Lower leg skin (tissue), 4 donors: Measurements from ENCODE around the gene PHACTR4. TPM values are rescaled to one million over a fixed set of nuclear protein-coding genes. Genes with fewer than 3 reads are reported as not detected.

ENCODE experiments used
- DNase-seq, 2 donors: peaks; one replicate each; pipeline ENCODE4 v3.0.0-alpha.2; 2019; ENCODE audit warnings: low spot score in 2 of 2
- H3K4me3 ChIP-seq: fragments of 200-600 bp; sonication (generic); 2 replicates; pipeline ENCODE4 v1.5.1; 2017; ENCODE audit warnings: mild to moderate bottlenecking, low read depth; ENCODE audit not compliant: poor library complexity, severe bottlenecking
- CTCF ChIP-seq, 3 donors: fragments of 450-650 bp; IDR thresholded peaks; one replicate each; pipeline ENCODE4 v1.5.1; 2016; ENCODE audit warnings: antibody characterized with exemption in 3 of 3, mild to moderate bottlenecking in 3 of 3, moderate library complexity in 2 of 3
- POLR2A ChIP-seq, 2 donors: fragments of 450-650 bp; IDR thresholded peaks; one replicate each; pipeline ENCODE4 v1.6.1; 2016 to 2017; ENCODE audit warnings: antibody characterized with exemption in 2 of 2, mild to moderate bottlenecking in 1 of 2, moderate library complexity in 1 of 2
- WGBS, 2 donors: methylation state at CpG; one replicate each; pipeline ENCODE4 v1.1.5; 2018; 5-methylcytosine and 5-hydroxymethylcytosine counted together
- intact Hi-C: fragments of 100-400 bp; cut with DNase I; formaldehyde crosslinking; loops from one replicate; pipeline ENCODE4 v1.15.0; 2023; ENCODE audit warnings: low total_unique reads
- total RNA-seq, 4 donors: library from RNA; depleted of rRNA; stranded (reverse); fragments of >200 nt; gene quantifications; one replicate each; pipeline ENCODE4 v1.1.0, GENCODE V29; 2016

PHACTR4 gene
- total RNA-seq, 4 donors from 2014 or later, result 32.8 to 54.1 (median 51.2) TPM

GRCh38 chr1:28480308-28480707, 110.8 kb downstream of the PHACTR4 start:
- no peak for TF ChIP-seq CTCF (IDR thresholded peaks at IDR 0.05)
- no peak for TF ChIP-seq POLR2A (IDR thresholded peaks at IDR 0.05)
- DNase-seq, result peak in 1 of 2 donors; percentile 8
- no peak overlapping the region for H3K4me3 ChIP-seq
- intact Hi-C loops, result no loop called here
- WGBS, 2 donors, result 84 to 89% methylated on average over 5 of the region's 5 CpGs

GRCh38 chr1:28482138-28482537, 112.6 kb downstream of the PHACTR4 start:
- 80 to 89% methylated on average over 3 of the region's 3 CpGs for WGBS, 2 donors
- no peak overlapping the region for H3K4me3 ChIP-seq
- TF ChIP-seq POLR2A (IDR thresholded peaks at IDR 0.05) (no peak), CTCF (IDR thresholded peaks at IDR 0.05) (no peak)
- intact Hi-C loops, result no loop called here
- no peak for DNase-seq

GRCh38 chr1:28482702-28483101, 113.2 kb downstream of the PHACTR4 start:
- DNase-seq, result no peak
- intact Hi-C loops, result no loop called here
- no peak overlapping the region for H3K4me3 ChIP-seq
- TF ChIP-seq POLR2A (IDR thresholded peaks at IDR 0.05) (no peak), CTCF (IDR thresholded peaks at IDR 0.05) (no peak)
- WGBS, 2 donors, result 86 to 94% methylated on average over 2 of the region's 2 CpGs

- TF ChIP-seq CTCF (IDR thresholded peaks at IDR 0.05), result no peak
- TF ChIP-seq POLR2A (IDR thresholded peaks at IDR 0.05), result no peak
- no peak overlapping the region for H3K4me3 ChIP-seq
- DNase-seq, result no peak
- intact Hi-C loops, result no loop called here
- WGBS, 2 donors, result 89 to 91% methylated on average over 1 of the region's 1 CpG
Observed at GRCh38 chr1:28494737-28495136, 125.2 kb downstream of the PHACTR4 start.

- intact Hi-C loops, result no loop called here
- TF ChIP-seq CTCF (IDR thresholded peaks at IDR 0.05), result no peak
- no peak for TF ChIP-seq POLR2A (IDR thresholded peaks at IDR 0.05)
- no peak overlapping the region for H3K4me3 ChIP-seq
- DNase-seq, result no peak
- 57 to 79% methylated on average over 4 of the region's 4 CpGs for WGBS, 2 donors
Observed at GRCh38 chr1:28499553-28499952, 130.0 kb downstream of the PHACTR4 start.

- intact Hi-C loops, result no loop called here
- WGBS, 2 donors, result 68 to 71% methylated on average over 4 of the region's 4 CpGs
- H3K4me3 ChIP-seq, result no peak overlapping the region
- DNase-seq, result no peak
- TF ChIP-seq POLR2A (IDR thresholded peaks at IDR 0.05), result no peak
- no peak for TF ChIP-seq CTCF (IDR thresholded peaks at IDR 0.05)
Observed at GRCh38 chr1:28501925-28502324, 132.4 kb downstream of the PHACTR4 start.
